Endothelial cell of umbilical vein (primary cell): ENCODE measurements around the gene BMPER. TPM values are rescaled to one million over a fixed set of nuclear protein-coding genes. Genes with fewer than 3 reads are reported as not detected.

ENCODE experiments used
- BruUV-seq: library from RNA; stranded (reverse); fragments of 400-500 nt; replicated peaks from 2 replicates; lab custom pipeline; 2021; lab: Mats Ljungman, UMichigan
- CTCF ChIA-PET: fragments of 300-600, 350-600 bp; sonication (Branson Sonifier 250); formaldehyde crosslinking; loops from one replicate; lab custom pipeline; 2021; ENCODE audit warnings: antibody characterized with exemption, inconsistent platforms; lab: Charles Lee
- POLR2A ChIA-PET: fragments of 300-600, 350-600 bp; sonication (Branson Sonifier 250); formaldehyde crosslinking; loops from one replicate; lab custom pipeline; 2021; ENCODE audit warnings: antibody characterized with exemption, inconsistent platforms; lab: Charles Lee
- DNase-seq: peaks from one replicate; pipeline ENCODE4 v3.0.0-alpha.2; 2011; ENCODE audit warnings: low read depth, low spot score
- FAIRE-seq: peaks from 2 replicates; lab custom pipeline; 2011; peaks lifted over from hg19 to GRCh38; lab: Jason Lieb, UNC
- H2AFZ ChIP-seq: 2 replicates; pipeline ENCODE4 v1.6.0; 2012; ENCODE audit warnings: low read depth, low read length, control low read depth, inconsistent platforms
- H3K27ac ChIP-seq: 2 replicates; pipeline ENCODE4 v1.5.1; 2011; ENCODE audit warnings: low read depth, mild to moderate bottlenecking, control low read depth, low read length, moderate library complexity; ENCODE audit not compliant: insufficient read depth
- H3K27me3 ChIP-seq, 2 experiments: 2 replicates each; pipeline versions ENCODE4 v1.6.0 to v1.6.1; 2011; ENCODE audit warnings: low read length in 2 of 2, mixed read lengths in 1 of 2; ENCODE audit not compliant: control insufficient read depth in 2 of 2, insufficient read depth in 2 of 2
- H3K36me3 ChIP-seq, 2 experiments: 2 replicates in 1 of 2; 3 replicates in 1 of 2; pipeline ENCODE4 v1.5.1; 2011; ENCODE audit warnings: low read length in 2 of 2, mild to moderate bottlenecking in 1 of 2, moderate library complexity in 1 of 2; ENCODE audit not compliant: control insufficient read depth in 2 of 2, insufficient read depth in 2 of 2; ENCODE audit errors: extremely low read depth in 1 of 2
- H3K4me1 ChIP-seq: 3 replicates; pipeline ENCODE4 v1.5.1; 2011; ENCODE audit warnings: mild to moderate bottlenecking, low read length; ENCODE audit not compliant: control insufficient read depth, insufficient read depth; ENCODE audit errors: extremely low read depth
- H3K4me2 ChIP-seq: 2 replicates; pipeline ENCODE4 v1.6.1; 2011; ENCODE audit warnings: low read length, control low read depth, mixed read lengths; ENCODE audit not compliant: insufficient read depth
- H3K4me3 ChIP-seq, 3 experiments: fragments of 200-600 bp in 1 of 3; sonication (generic), shearing (Covaris generic) in 1 of 3; replicated peaks in 1 of 3; 2 replicates each; pipeline ENCODE4 v1.5.1; 2011 to 2016; ENCODE audit warnings: control low read depth in 3 of 3, low read length in 3 of 3, mild to moderate bottlenecking in 2 of 3, inconsistent platforms in 1 of 3, low read depth in 1 of 3, moderate library complexity in 1 of 3; ENCODE audit not compliant: insufficient read depth in 1 of 3
- H3K79me2 ChIP-seq: 2 replicates; pipeline ENCODE4 v1.6.0; 2012; ENCODE audit warnings: low read length, inconsistent platforms; ENCODE audit not compliant: control insufficient read depth, insufficient read depth
- H3K9ac ChIP-seq: replicated peaks from 2 replicates; pipeline ENCODE3; 2011; ENCODE audit warnings: low read length, control low read depth; ENCODE audit not compliant: insufficient read depth; ENCODE audit errors: extremely low read depth
- H3K9me1 ChIP-seq: replicated peaks from 3 replicates; pipeline ENCODE4 v1.6.0; 2011; ENCODE audit warnings: mild to moderate bottlenecking, low read length; ENCODE audit not compliant: control insufficient read depth, insufficient read depth; ENCODE audit errors: extremely low read depth
- H3K9me3 ChIP-seq: replicated peaks from 2 replicates; pipeline ENCODE4 v1.5.1; 2012; ENCODE audit warnings: low read length, inconsistent platforms; ENCODE audit not compliant: control insufficient read depth, insufficient read depth
- H4K20me1 ChIP-seq: replicated peaks from 2 replicates; pipeline ENCODE3; 2011; ENCODE audit warnings: mild to moderate bottlenecking, low read length; ENCODE audit not compliant: control insufficient read depth, insufficient read depth; ENCODE audit errors: extremely low read depth
- EZH2 ChIP-seq: IDR thresholded peaks from 2 replicates; pipeline ENCODE4 v1.6.1; 2012; ENCODE audit warnings: borderline replicate concordance, low read depth, mild to moderate bottlenecking, moderate library complexity, low read length, inconsistent platforms; ENCODE audit not compliant: severe bottlenecking
- FOS ChIP-seq: IDR thresholded peaks from 2 replicates; pipeline ENCODE4 v1.6.1; 2011; ENCODE audit warnings: mild to moderate bottlenecking, low read length, moderate library complexity, borderline replicate concordance; ENCODE audit not compliant: insufficient read depth
- GATA2 ChIP-seq: IDR thresholded peaks from 2 replicates; pipeline ENCODE4 v1.7.0; 2011; ENCODE audit warnings: low read depth, mild to moderate bottlenecking, moderate library complexity, mixed read lengths, low read length; ENCODE audit not compliant: insufficient read length, insufficient read depth
- JUN ChIP-seq: IDR thresholded peaks from 2 replicates; pipeline ENCODE4 v1.6.1; 2011; ENCODE audit warnings: borderline replicate concordance, low read depth; ENCODE audit not compliant: insufficient read length, insufficient read depth
- MYC ChIP-seq: IDR thresholded peaks from one replicate; pipeline ENCODE4 v1.6.1; 2011; ENCODE audit warnings: mild to moderate bottlenecking, low read depth, low read length
- POLR2A ChIP-seq: IDR thresholded peaks from 2 replicates; pipeline ENCODE4 v1.6.1; 2012; ENCODE audit warnings: low read depth, mild to moderate bottlenecking, control low read depth, low read length
- dilution Hi-C: fragments of 300-500 bp; cut with MboI; formaldehyde crosslinking; loops from one replicate; pipeline ENCODE4 v1.15.0; 2019; ENCODE audit warnings: low sequenced_read_pairs; ENCODE audit not compliant: extremely low pct_ligation_motif_present
- intact Hi-C: fragments of 100-400 bp; cut with micrococcal nuclease; formaldehyde crosslinking; loops from one replicate; pipeline ENCODE4 v1.10.0; 2022
- polyA plus RNA-seq, 4 experiments: library from polyadenylated mRNA; depleted of rRNA in 3 of 4; stranded (reverse) in 3 of 4; unstranded in 1 of 4; fragments of >200 nt; gene quantifications; 2 replicates each; pipeline versions ENCODE4 v1.2.1 to v1.2.3, GENCODE V29; 2011 to 2012; ENCODE audit warnings: missing spikeins in 1 of 4
- total RNA-seq: library from RNA; stranded (reverse); gene quantifications from 2 replicates; pipeline ENCODE4 v1.2.3, GENCODE V29; 2021
- TF ChIP-seq, protein P1 (sequence below), 2 donors: IDR thresholded peaks; 1 replicate in 1 of 2; 2 replicates in 1 of 2; pipeline ENCODE4 v1.5.1; 2011; ENCODE audit warnings: low read length in 2 of 2, mild to moderate bottlenecking in 2 of 2, moderate library complexity in 2 of 2, control low read depth in 1 of 2, inconsistent platforms in 1 of 2, low read depth in 1 of 2; ENCODE audit not compliant: insufficient read depth in 1 of 2; ENCODE audit errors: extremely low read depth in 1 of 2
- TF ChIP-seq, protein P2 (sequence below): IDR thresholded peaks from 2 replicates; pipeline ENCODE4 v1.6.1; 2011; ENCODE audit not compliant: insufficient read depth, insufficient read length

The BMPER gene
- total and polyA plus RNA-seq, 2 donors (not counting 3 experiments of a cell fraction or from before 2014, with no cell fraction given) = 0.10 to 0.13 TPM

DNA sequence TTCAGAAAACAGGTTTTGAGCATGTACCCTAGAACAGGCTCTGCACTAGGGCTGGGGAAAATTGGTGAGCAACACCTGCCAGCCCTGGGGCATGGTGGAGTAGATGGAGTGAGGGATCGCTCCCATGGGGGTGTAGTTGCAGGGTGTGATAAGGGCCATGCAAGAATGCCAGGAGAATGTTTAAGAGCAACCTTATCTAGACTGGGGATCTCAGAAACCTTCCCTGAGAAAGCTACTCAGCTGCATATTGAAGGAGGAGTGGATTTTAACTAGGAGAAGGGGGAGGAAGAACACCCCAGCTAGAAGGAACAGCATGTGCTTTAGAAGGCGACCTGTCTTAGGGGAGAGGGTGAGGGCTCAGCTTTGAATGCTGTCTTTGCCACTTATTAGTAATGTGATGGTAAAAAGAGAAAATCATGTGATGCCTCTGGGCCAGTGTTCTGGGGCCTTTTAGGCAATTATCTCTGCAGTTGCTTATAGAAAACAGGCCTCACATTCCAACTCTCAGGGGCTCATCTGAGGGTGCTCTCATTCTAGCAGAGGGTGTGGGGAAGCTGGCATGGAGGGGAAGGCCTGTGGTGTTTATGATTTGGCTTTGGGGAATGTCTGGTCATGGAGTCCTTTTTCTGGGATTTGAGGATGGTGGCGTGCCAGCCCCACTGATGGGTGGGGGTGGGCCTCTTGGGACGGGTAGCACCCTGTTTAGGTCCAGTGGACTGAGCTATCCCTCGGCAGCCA is 225.4 kb downstream of the BMPER start:
- H3K27ac ChIP-seq = no peak overlapping the region
- no peak overlapping the region for H3K4me2 ChIP-seq
- no peaks in the 10 kb centered on the region for H3K9me1 ChIP-seq
- no TSS peak for BruUV-seq
- H2AFZ ChIP-seq = no peak overlapping the region
- no peaks in the 10 kb centered on the region for H3K79me2 ChIP-seq
- intact Hi-C loops = loop anchor here (10.0 kb wide), 1 partner anchor 694 kb away; no protein-coding TSS in a partner anchor
- no peaks in the 10 kb centered on the region for H3K9me3 ChIP-seq
- no peaks in the 10 kb centered on the region for H3K4me1 ChIP-seq
- H3K27me3 ChIP-seq = peaks cover 2 to 4% of the 10 kb centered on the region in 2 experiments
- H3K4me3 ChIP-seq = no peak overlapping the region
- POLR2A ChIA-PET = no interaction called here
- dilution Hi-C loops = no loop called here
- no peaks in the 10 kb centered on the region for H3K36me3 ChIP-seq
- DNase-seq = no peak
- no peaks in the 10 kb centered on the region for H4K20me1 ChIP-seq
- FAIRE-seq = no peak
- no peak overlapping the region for H3K9ac ChIP-seq
- CTCF ChIA-PET = no interaction called here
- TF ChIP-seq EZH2 = no peak
- no peak for TF ChIP-seq POLR2A
- TF ChIP-seq FOS = no peak
- TF ChIP-seq JUN = no peak
- TF ChIP-seq GATA2 = no peak
- TF ChIP-seq, protein P1, sequence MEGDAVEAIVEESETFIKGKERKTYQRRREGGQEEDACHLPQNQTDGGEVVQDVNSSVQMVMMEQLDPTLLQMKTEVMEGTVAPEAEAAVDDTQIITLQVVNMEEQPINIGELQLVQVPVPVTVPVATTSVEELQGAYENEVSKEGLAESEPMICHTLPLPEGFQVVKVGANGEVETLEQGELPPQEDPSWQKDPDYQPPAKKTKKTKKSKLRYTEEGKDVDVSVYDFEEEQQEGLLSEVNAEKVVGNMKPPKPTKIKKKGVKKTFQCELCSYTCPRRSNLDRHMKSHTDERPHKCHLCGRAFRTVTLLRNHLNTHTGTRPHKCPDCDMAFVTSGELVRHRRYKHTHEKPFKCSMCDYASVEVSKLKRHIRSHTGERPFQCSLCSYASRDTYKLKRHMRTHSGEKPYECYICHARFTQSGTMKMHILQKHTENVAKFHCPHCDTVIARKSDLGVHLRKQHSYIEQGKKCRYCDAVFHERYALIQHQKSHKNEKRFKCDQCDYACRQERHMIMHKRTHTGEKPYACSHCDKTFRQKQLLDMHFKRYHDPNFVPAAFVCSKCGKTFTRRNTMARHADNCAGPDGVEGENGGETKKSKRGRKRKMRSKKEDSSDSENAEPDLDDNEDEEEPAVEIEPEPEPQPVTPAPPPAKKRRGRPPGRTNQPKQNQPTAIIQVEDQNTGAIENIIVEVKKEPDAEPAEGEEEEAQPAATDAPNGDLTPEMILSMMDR (IDR thresholded peaks at IDR 0.05; ENCODE audit: extremely low read depth in 1 of 2, insufficient read depth in 1 of 2, low read depth in 1 of 2, low read length in 2 of 2) = no peak
- no peak for TF ChIP-seq MYC
- TF ChIP-seq, protein P2, sequence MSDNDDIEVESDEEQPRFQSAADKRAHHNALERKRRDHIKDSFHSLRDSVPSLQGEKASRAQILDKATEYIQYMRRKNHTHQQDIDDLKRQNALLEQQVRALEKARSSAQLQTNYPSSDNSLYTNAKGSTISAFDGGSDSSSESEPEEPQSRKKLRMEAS = no peak
